NOMO-1 (cell line): ENCODE results near the gene SLC7A11.

Experiments
- DNase-seq, 2 experiments: peaks; one replicate each; lab custom pipeline; 2025; ENCODE audit not compliant: unreplicated experiment in 2 of 2; lab: John Stamatoyannopoulos, UW

The SLC7A11 gene

GRCh38 chr4:138174981-138175794 is 67.0 kb downstream of the SLC7A11 start:
- no peak for DNase-seq

- no peak for DNase-seq
These were observed 77.9 kb downstream of the SLC7A11 start for GRCh38 chr4:138164208-138164607.

- no peak for DNase-seq
These were observed 79.0 kb downstream of the SLC7A11 start for GRCh38 chr4:138163171-138163570.

- no peak for DNase-seq
These were observed 79.9 kb downstream of the SLC7A11 start for GRCh38 chr4:138162259-138162658.

GRCh38 chr4:138161351-138161750 is 80.8 kb downstream of the SLC7A11 start:
- DNase-seq: no peak

- no peak for DNase-seq
These were observed 83.3 kb downstream of the SLC7A11 start for GRCh38 chr4:138158746-138159297.

- no peak for DNase-seq
These were observed 101.3 kb downstream of the SLC7A11 start for GRCh38 chr4:138140879-138141278.

GRCh38 chr4:138138774-138139173 is 103.4 kb downstream of the SLC7A11 start:
- DNase-seq: no peak

GRCh38 chr4:138135610-138136009 is 106.5 kb downstream of the SLC7A11 start:
- no peak for DNase-seq

GRCh38 chr4:138118270-138118669 is 123.9 kb downstream of the SLC7A11 start:
- no peak for DNase-seq

GRCh38 chr4:138115053-138115452 is 127.1 kb downstream of the SLC7A11 start:
- DNase-seq: no peak

- peak; percentile 11 to 76 for DNase-seq
These were observed 127.7 kb downstream of the SLC7A11 start for GRCh38 chr4:138114434-138114833.
